ENCODE data around the gene LTBP4.

The LTBP4 gene

DNA sequence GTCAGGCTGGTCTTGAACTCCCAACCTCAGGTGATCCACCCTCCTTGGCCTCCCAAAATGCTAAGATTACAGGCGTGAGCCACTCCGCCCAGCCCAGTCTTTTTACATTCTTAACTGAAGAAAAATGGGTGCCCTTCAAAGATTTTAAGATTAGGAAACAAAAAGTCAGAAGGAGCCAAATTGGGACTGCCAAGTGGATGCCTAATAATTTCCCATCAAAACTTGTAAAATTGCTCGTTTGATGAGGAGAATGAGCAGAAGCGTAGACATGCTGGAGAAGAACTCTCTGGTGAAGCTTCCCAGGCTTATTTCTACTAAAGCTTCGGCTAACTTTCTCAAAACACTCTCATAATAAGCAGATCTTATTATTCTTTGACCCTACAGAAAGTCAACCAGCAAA is 57.9 kb downstream of the LTBP4 start:
- H4K20me1 ChIP-seq (ENCODE audit: insufficient read depth) = no peaks in the 10 kb centered on the region
- no peak overlapping the region for H3K9ac ChIP-seq
- H2AFZ ChIP-seq (ENCODE audit: low read depth) = no peak overlapping the region
- H3K79me2 ChIP-seq (ENCODE audit: insufficient read depth, low read depth) = no peaks in the 10 kb centered on the region
- H3K27ac ChIP-seq = no peak overlapping the region
- no peaks in the 10 kb centered on the region for H3K36me3 ChIP-seq (ENCODE audit: insufficient read depth)
- H3K4me1 ChIP-seq (ENCODE audit: low read depth, poor library complexity, severe bottlenecking) = no peaks in the 10 kb centered on the region
- TF ChIP-seq, protein P1, sequence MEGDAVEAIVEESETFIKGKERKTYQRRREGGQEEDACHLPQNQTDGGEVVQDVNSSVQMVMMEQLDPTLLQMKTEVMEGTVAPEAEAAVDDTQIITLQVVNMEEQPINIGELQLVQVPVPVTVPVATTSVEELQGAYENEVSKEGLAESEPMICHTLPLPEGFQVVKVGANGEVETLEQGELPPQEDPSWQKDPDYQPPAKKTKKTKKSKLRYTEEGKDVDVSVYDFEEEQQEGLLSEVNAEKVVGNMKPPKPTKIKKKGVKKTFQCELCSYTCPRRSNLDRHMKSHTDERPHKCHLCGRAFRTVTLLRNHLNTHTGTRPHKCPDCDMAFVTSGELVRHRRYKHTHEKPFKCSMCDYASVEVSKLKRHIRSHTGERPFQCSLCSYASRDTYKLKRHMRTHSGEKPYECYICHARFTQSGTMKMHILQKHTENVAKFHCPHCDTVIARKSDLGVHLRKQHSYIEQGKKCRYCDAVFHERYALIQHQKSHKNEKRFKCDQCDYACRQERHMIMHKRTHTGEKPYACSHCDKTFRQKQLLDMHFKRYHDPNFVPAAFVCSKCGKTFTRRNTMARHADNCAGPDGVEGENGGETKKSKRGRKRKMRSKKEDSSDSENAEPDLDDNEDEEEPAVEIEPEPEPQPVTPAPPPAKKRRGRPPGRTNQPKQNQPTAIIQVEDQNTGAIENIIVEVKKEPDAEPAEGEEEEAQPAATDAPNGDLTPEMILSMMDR (conservative IDR thresholded peaks at IDR 0.05; ENCODE audit: low read depth, low read length) = no peak
- no peaks in the 10 kb centered on the region for H3K27me3 ChIP-seq (ENCODE audit: insufficient read depth, low read depth)
- H3K4me2 ChIP-seq = no peak overlapping the region
- H3K4me3 ChIP-seq (IDR thresholded peaks at IDR 0.05; ENCODE audit: insufficient read depth, low read depth, low read length) = no peak overlapping the region

DNA sequence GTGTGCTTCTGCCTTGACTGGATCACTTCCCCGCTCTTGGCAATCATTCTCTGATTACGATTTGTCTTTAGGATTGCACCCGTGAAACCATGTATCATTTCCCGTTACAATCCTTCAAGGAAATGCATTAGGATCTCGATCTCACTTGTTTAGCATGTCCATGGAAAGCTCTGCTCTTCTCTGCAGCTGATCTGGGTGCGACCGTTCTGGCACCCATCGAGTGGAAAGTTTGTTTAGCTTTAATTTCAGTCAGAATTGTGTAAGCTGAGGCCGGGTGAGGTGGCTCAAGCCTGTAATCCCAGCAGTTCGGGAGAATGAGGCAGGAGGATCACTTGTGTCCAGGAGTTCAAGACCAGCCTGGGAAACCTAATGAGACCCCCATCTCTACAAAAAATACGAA is 58.4 kb downstream of the LTBP4 start:
- Histone ChIP-seq H3K79me2 (ENCODE audit: insufficient read depth, low read depth) (no peaks in the 10 kb centered on the region), H3K4me2 (no peak overlapping the region), H3K9ac (no peak overlapping the region), H2AFZ (ENCODE audit: low read depth) (no peak overlapping the region), H3K4me1 (ENCODE audit: low read depth, poor library complexity, severe bottlenecking) (no peaks in the 10 kb centered on the region), H3K36me3 (ENCODE audit: insufficient read depth) (no peaks in the 10 kb centered on the region), H3K27ac (no peak overlapping the region), H3K4me3 (IDR thresholded peaks at IDR 0.05; ENCODE audit: insufficient read depth, low read depth, low read length) (no peak overlapping the region), H4K20me1 (ENCODE audit: insufficient read depth) (no peaks in the 10 kb centered on the region), H3K27me3 (ENCODE audit: insufficient read depth, low read depth) (no peaks in the 10 kb centered on the region)
- TF ChIP-seq, protein P1 (conservative IDR thresholded peaks at IDR 0.05; ENCODE audit: low read depth, low read length) = no peak

DNA sequence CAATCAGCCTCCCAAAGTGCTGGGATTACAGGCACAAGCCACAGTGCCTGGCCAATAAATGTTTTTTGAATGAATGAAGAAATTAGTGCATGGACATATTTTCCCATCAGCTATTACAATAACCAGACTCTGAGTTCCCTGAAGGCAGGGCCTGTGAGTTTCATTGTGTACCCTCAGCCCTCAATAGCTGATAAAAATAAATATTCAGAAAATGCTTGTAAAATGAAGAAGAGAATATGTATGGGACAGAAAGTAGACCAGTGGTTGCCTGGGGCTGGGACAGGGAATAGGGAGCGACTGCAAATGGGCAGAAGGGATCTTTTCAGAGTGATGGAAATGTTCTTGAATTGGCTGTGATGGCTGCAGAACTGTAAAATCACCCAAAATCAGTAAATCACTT is 60.4 kb downstream of the LTBP4 start:
- H3K4me1 ChIP-seq (ENCODE audit: low read depth, poor library complexity, severe bottlenecking) = peaks cover 12% of the 10 kb centered on the region
- TF ChIP-seq, protein P1 (conservative IDR thresholded peaks at IDR 0.05; ENCODE audit: low read depth, low read length) = no peak
- H4K20me1 ChIP-seq (ENCODE audit: insufficient read depth) = no peaks in the 10 kb centered on the region
- no peaks in the 10 kb centered on the region for H3K79me2 ChIP-seq (ENCODE audit: insufficient read depth, low read depth)
- H3K27me3 ChIP-seq (ENCODE audit: insufficient read depth, low read depth) = no peaks in the 10 kb centered on the region
- no peak overlapping the region for H3K4me2 ChIP-seq
- no peak overlapping the region for H2AFZ ChIP-seq (ENCODE audit: low read depth)
- H3K36me3 ChIP-seq (ENCODE audit: insufficient read depth) = no peaks in the 10 kb centered on the region
- no peak overlapping the region for H3K9ac ChIP-seq
- H3K4me3 ChIP-seq (IDR thresholded peaks at IDR 0.05; ENCODE audit: insufficient read depth, low read depth, low read length) = no peak overlapping the region
- no peak overlapping the region for H3K27ac ChIP-seq

DNA sequence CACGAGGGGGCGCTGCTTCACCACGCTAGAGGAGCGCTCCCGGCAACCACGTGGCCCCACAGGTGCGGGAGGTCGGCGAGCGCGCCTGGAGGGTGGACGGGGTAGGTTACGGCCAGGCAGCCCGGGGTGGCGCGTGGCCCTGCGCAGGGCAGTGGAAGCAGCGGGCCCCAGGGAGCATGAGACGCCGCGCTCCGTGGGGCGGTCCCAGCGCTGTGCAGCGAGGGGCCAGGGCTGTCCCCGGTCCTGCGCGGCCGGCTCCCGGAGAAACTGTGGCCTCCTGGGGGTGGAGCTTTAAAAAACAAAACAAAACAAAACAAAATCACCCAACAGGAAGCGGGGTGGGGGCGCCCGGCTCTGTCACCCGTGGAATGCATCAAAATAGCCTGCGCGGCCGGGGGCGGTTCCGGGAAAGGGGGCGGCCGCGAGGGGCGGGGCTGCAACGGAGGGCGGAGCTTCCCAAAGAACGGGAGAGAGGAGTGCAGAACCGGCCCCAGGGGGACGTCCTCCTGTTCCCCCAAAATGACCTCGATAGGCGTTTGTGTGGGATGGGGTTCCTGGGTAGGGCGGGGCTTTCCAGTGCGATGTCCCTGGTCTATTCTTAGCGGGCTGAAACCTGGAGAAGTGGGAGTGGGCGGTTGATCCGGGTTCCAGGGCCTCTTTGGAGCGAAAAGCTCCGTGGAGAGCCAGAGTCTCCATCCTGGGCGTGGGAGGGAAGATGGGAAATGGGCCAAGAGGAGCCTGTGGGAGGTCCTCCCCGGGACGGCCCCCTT is 61.9 kb downstream of the LTBP4 start:
- Histone ChIP-seq H3K27me3 (ENCODE audit: insufficient read depth, low read depth) (no peaks in the 10 kb centered on the region), H3K36me3 (ENCODE audit: insufficient read depth) (no peaks in the 10 kb centered on the region), H3K4me2 (peak overlapping the region; percentile 65), H3K79me2 (ENCODE audit: insufficient read depth, low read depth) (no peaks in the 10 kb centered on the region), H4K20me1 (ENCODE audit: insufficient read depth) (no peaks in the 10 kb centered on the region), H3K4me1 (ENCODE audit: low read depth, poor library complexity, severe bottlenecking) (peaks cover 15% of the 10 kb centered on the region), H2AFZ (ENCODE audit: low read depth) (peak overlapping the region; percentile 90), H3K27ac (peak overlapping the region; percentile 69), H3K9ac (peak overlapping the region; percentile 86), H3K4me3 (IDR thresholded peaks at IDR 0.05; ENCODE audit: insufficient read depth, low read depth, low read length) (no peak overlapping the region)
- TF ChIP-seq, protein P1 (conservative IDR thresholded peaks at IDR 0.05; ENCODE audit: low read depth, low read length) = peak; percentile 44

All from KMS-11 (cell line).